ENCODE results near the gene CYB5A.

The CYB5A gene

GRCh38 chr18:74277296-74277695 lies 14.5 kb downstream of the CYB5A start:
- H3K4me3 ChIP-seq (replicated peaks; ENCODE audit: low read depth, low read length) = no peak overlapping the region
- TF ChIP-seq CTCF (IDR thresholded peaks at IDR 0.05; ENCODE audit: low read length, missing control alignments) = no peak
- DNase-seq (ENCODE audit: low read depth) = no peak

GRCh38 chr18:74276609-74277008 lies 15.2 kb downstream of the CYB5A start:
- no peak for DNase-seq (ENCODE audit: low read depth)
- no peak overlapping the region for H3K4me3 ChIP-seq (replicated peaks; ENCODE audit: low read depth, low read length)
- no peak for TF ChIP-seq CTCF (IDR thresholded peaks at IDR 0.05; ENCODE audit: low read length, missing control alignments)

- no peak for TF ChIP-seq CTCF (IDR thresholded peaks at IDR 0.05; ENCODE audit: low read length, missing control alignments)
- H3K4me3 ChIP-seq (replicated peaks; ENCODE audit: low read depth, low read length) = no peak overlapping the region
- DNase-seq (ENCODE audit: low read depth) = no peak
Measured at GRCh38 chr18:74275736-74276135, 16.0 kb downstream of the CYB5A start.

- no peak overlapping the region for H3K4me3 ChIP-seq (replicated peaks; ENCODE audit: low read depth, low read length)
- DNase-seq (ENCODE audit: low read depth) = no peak
- no peak for TF ChIP-seq CTCF (IDR thresholded peaks at IDR 0.05; ENCODE audit: low read length, missing control alignments)
Measured at GRCh38 chr18:74274700-74275099, 17.1 kb downstream of the CYB5A start.

- H3K4me3 ChIP-seq (replicated peaks; ENCODE audit: low read depth, low read length) = no peak overlapping the region
- no peak for TF ChIP-seq CTCF (IDR thresholded peaks at IDR 0.05; ENCODE audit: low read length, missing control alignments)
- no peak for DNase-seq (ENCODE audit: low read depth)
Measured at GRCh38 chr18:74273394-74273793, 18.4 kb downstream of the CYB5A start.

GRCh38 chr18:74271635-74272034 lies 20.1 kb downstream of the CYB5A start:
- no peak overlapping the region for H3K4me3 ChIP-seq (replicated peaks; ENCODE audit: low read depth, low read length)
- no peak for DNase-seq (ENCODE audit: low read depth)
- no peak for TF ChIP-seq CTCF (IDR thresholded peaks at IDR 0.05; ENCODE audit: low read length, missing control alignments)

- peak; percentile 48 for DNase-seq (ENCODE audit: low read depth)
- H3K4me3 ChIP-seq (replicated peaks; ENCODE audit: low read depth, low read length) = no peak overlapping the region
- TF ChIP-seq CTCF (IDR thresholded peaks at IDR 0.05; ENCODE audit: low read length, missing control alignments) = no peak
Measured at GRCh38 chr18:74268933-74269620, 22.7 kb downstream of the CYB5A start.

Measured in fibroblast of pulmonary artery (primary cell).